ENCODE measurements around the gene CCDC18. TPM values are rescaled to one million over a fixed set of nuclear protein-coding genes. Genes with fewer than 3 reads are reported as not detected.

CCDC18 gene
- polyA plus RNA-seq, 3 donors = 2.8 to 5.9 (median 4.4) TPM

GRCh38 chr1:93252598-93252997 lies 72.1 kb downstream of the CCDC18 start:
- intact Hi-C loops (cut with micrococcal nuclease) = no loop called here
- Histone ChIP-seq H3K79me2 (ENCODE audit: insufficient read depth, low read length) (peaks cover 7% of the 10 kb centered on the region), H3K36me3 (replicated peaks in 1 of 2; ENCODE audit: control insufficient read depth in 1 of 2, insufficient read depth in 2 of 2, low read length in 2 of 2) (peaks cover 7 to 46% of the 10 kb centered on the region in 2 donors), H4K20me1 (ENCODE audit: insufficient read depth, low read length) (no peaks in the 10 kb centered on the region), H3K9me3 (replicated peaks in 1 of 2; ENCODE audit: control insufficient read depth in 1 of 2, insufficient read depth in 1 of 2, low read length in 2 of 2) (peaks cover 0 to 4% of the 10 kb centered on the region in 2 donors), H3K4me1 (ENCODE audit: control insufficient read depth in 1 of 2, insufficient read depth in 2 of 2, low read length in 2 of 2) (no peaks in the 10 kb centered on the region), H2AFZ (ENCODE audit: insufficient read depth, low read depth, low read length, poor library complexity, severe bottlenecking) (no peak overlapping the region), H3K4me3 (replicated peaks in 1 of 3; ENCODE audit: low read depth in 2 of 3, low read length in 3 of 3) (no peak overlapping the region), H3K27ac (ENCODE audit: low read depth in 1 of 2, low read length in 2 of 2) (no peak overlapping the region), H3K9ac (ENCODE audit: insufficient read depth, low read length, poor library complexity, severe bottlenecking) (no peak overlapping the region), H3K4me2 (replicated peaks; ENCODE audit: extremely low read depth, low read length, poor library complexity, severe bottlenecking) (no peak overlapping the region), H3K27me3 (ENCODE audit: control insufficient read depth in 2 of 2, insufficient read depth in 2 of 2, low read length in 2 of 2) (no peaks in the 10 kb centered on the region)
- DNase-seq = no peak
- Mint-ChIP-seq H3K9me3 (peaks cover 0 to 8% (median 2%) of the 10 kb centered on the region in 7 donors), H3K27me3 (ENCODE audit: low read depth in 3 of 3) (peaks cover 0 to 3% (median 0%) of the 10 kb centered on the region in 3 donors), H3K36me3 (peaks cover 33 to 64% of the 10 kb centered on the region in 2 donors), H3K4me3 (no peak overlapping the region), H3K27ac (no peak overlapping the region), H3K4me1 (peaks cover 4% of the 10 kb centered on the region)
- 100% methylated on average over 2 of the region's 2 CpGs for WGBS (ENCODE audit: insufficient coverage)
- TF ChIP-seq, protein P1, sequence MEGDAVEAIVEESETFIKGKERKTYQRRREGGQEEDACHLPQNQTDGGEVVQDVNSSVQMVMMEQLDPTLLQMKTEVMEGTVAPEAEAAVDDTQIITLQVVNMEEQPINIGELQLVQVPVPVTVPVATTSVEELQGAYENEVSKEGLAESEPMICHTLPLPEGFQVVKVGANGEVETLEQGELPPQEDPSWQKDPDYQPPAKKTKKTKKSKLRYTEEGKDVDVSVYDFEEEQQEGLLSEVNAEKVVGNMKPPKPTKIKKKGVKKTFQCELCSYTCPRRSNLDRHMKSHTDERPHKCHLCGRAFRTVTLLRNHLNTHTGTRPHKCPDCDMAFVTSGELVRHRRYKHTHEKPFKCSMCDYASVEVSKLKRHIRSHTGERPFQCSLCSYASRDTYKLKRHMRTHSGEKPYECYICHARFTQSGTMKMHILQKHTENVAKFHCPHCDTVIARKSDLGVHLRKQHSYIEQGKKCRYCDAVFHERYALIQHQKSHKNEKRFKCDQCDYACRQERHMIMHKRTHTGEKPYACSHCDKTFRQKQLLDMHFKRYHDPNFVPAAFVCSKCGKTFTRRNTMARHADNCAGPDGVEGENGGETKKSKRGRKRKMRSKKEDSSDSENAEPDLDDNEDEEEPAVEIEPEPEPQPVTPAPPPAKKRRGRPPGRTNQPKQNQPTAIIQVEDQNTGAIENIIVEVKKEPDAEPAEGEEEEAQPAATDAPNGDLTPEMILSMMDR (IDR thresholded peaks at IDR 0.05) = no peak

GRCh38 chr1:93253516-93253915 lies 73.0 kb downstream of the CCDC18 start:
- Mint-ChIP-seq H3K27ac (no peak overlapping the region), H3K36me3 (peaks cover 30 to 56% of the 10 kb centered on the region in 2 donors), H3K9me3 (peaks cover 0 to 8% (median 2%) of the 10 kb centered on the region in 7 donors), H3K27me3 (ENCODE audit: low read depth in 3 of 3) (peaks cover 0 to 3% (median 0%) of the 10 kb centered on the region in 3 donors), H3K4me3 (no peak overlapping the region), H3K4me1 (peaks cover 4% of the 10 kb centered on the region)
- Histone ChIP-seq H3K4me1 (ENCODE audit: control insufficient read depth in 1 of 2, insufficient read depth in 2 of 2, low read length in 2 of 2) (no peaks in the 10 kb centered on the region), H3K36me3 (replicated peaks in 1 of 2; ENCODE audit: control insufficient read depth in 1 of 2, insufficient read depth in 2 of 2, low read length in 2 of 2) (peaks cover 7 to 45% of the 10 kb centered on the region in 2 donors), H3K27ac (ENCODE audit: low read depth in 1 of 2, low read length in 2 of 2) (peak overlapping the region in 1 of 2 donors; percentile 20), H2AFZ (ENCODE audit: insufficient read depth, low read depth, low read length, poor library complexity, severe bottlenecking) (no peak overlapping the region), H3K9ac (ENCODE audit: insufficient read depth, low read length, poor library complexity, severe bottlenecking) (no peak overlapping the region), H3K27me3 (ENCODE audit: control insufficient read depth in 2 of 2, insufficient read depth in 2 of 2, low read length in 2 of 2) (no peaks in the 10 kb centered on the region), H3K79me2 (ENCODE audit: insufficient read depth, low read length) (peaks cover 7% of the 10 kb centered on the region), H4K20me1 (ENCODE audit: insufficient read depth, low read length) (no peaks in the 10 kb centered on the region), H3K9me3 (replicated peaks in 1 of 2; ENCODE audit: control insufficient read depth in 1 of 2, insufficient read depth in 1 of 2, low read length in 2 of 2) (peaks cover 0 to 4% of the 10 kb centered on the region in 2 donors), H3K4me2 (replicated peaks; ENCODE audit: extremely low read depth, low read length, poor library complexity, severe bottlenecking) (no peak overlapping the region), H3K4me3 (replicated peaks in 1 of 3; ENCODE audit: low read depth in 2 of 3, low read length in 3 of 3) (no peak overlapping the region)
- intact Hi-C loops (cut with micrococcal nuclease) = no loop called here
- WGBS (ENCODE audit: insufficient coverage) = 100% methylated on average over 2 of the region's 3 CpGs
- TF ChIP-seq, protein P1 (IDR thresholded peaks at IDR 0.05) = no peak
- DNase-seq = no peak
